Measurements from ENCODE around the gene LMOD2.

LMOD2 gene

DNA sequence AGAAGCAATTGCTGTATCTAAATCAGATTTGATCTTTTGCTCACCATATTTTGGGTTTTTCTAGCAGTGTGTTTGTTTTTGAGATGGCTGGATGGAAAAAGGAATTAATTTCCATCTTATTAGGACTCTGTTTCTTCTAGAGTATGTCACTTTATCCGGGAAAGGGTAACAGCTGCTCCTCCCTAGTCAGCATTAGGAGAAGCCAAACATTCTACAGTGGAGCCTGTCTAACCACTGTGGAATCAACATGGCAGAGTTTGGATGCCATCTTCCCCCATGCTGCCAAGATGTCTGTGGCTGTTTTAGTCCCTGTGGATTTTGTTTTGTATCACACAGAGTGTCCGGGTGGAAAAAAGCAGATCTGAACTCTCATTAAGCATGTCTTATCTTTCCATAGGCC is 16.0 kb upstream of the LMOD2 start:
- DNase-seq (ENCODE audit: low read depth) = no peak

DNA sequence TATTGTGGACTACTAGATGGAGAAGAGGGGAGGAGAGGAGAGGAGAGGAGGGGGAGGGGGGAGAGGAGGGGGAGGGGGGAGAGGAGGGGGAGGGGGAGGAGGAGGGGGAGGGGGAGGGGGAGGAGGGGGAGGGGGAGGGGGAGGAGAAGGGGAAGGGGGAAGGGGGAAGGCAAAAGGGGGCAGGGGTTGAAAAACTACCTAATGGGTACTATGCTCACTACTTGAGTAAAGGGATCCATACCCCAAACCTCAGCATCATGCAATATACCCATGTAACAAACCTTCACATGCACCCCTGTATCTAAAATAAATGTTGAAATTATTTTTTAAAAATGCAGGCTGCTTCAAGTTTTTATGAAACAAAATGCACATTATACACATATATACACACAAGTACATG is 15.1 kb upstream of the LMOD2 start:
- DNase-seq (ENCODE audit: low read depth) = no peak

DNA sequence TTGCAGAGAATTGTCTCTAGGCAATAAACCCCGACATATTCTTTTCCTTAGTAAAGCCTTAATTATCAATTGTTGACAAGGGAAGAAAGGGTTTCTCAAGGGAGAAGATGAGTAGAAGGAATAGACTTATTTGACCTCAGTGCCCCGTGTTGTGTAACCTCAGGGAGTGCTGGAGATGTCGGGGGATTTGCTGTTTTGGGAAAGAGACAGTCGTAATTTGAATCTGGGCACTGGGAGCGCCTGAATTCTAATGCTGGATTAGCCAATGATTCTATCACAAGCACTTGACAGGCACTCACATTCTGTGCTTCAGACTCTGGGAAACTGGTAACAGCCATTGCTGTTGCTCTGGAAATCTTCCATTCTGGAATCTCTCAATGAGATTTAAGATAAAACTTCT is 13.8 kb upstream of the LMOD2 start:
- DNase-seq (ENCODE audit: low read depth) = no peak

DNA sequence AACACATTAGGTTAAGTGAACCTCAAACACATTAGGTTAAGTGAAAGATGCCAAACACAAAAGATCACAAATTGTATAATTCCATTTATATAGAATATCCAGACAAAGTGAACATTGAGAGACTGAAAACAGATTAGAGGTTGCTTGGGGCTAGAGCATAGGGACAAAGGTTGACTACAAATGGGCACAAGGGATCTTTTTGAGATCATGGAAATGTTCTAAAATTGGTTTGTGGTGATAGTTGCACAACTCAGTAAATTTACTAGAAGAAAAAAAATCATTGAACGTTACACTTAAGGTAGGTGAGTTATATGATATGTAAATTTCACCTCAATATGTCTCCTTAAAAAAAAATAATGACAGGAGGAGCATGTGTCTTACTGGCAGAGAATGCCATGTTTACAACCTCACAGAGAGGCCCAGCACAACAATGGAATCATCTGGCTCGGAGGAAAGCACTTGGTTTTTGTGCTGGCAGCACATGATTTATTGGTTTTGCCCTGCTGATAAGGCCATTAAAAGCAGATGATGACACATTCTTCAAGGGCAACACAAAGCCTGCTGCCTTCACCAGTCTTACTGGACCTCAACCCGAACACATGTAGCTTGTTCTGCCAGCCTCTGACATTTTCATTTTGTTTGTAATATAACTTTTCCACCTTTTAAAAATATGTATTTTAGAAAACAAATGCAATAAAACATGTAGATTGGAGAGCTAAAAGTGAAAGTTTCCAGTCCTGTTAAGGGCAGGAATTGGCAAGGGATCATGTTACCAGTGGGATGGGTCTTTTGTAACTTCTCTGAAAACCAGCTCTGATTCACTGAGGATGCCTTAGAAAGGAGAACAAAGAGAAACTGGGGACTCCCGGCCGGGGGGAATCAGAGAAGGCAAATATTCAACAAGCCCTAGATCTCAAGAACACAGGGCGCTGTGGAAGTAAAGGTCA is 11.9 kb upstream of the LMOD2 start:
- DNase-seq (ENCODE audit: low read depth) = no peak

DNA sequence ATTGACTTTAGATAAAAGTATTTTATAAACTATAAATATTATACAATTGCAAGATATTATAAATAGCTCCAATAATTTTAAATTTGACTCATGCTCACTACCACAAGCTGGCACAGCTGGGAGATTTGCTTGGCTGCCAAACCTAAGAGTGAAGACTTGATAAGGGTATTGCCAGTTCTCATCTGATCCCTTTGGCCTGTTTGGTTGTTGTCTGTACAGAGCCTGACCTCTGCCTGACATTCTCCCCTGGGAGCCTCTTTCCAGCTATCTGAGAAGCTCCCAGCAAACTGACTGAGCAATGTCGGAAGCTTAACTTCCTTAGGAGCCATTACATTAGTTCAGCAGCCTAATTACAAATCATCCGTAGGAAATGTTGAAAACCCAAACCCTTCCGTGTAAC is 10.2 kb upstream of the LMOD2 start:
- DNase-seq (ENCODE audit: low read depth) = no peak

DNA sequence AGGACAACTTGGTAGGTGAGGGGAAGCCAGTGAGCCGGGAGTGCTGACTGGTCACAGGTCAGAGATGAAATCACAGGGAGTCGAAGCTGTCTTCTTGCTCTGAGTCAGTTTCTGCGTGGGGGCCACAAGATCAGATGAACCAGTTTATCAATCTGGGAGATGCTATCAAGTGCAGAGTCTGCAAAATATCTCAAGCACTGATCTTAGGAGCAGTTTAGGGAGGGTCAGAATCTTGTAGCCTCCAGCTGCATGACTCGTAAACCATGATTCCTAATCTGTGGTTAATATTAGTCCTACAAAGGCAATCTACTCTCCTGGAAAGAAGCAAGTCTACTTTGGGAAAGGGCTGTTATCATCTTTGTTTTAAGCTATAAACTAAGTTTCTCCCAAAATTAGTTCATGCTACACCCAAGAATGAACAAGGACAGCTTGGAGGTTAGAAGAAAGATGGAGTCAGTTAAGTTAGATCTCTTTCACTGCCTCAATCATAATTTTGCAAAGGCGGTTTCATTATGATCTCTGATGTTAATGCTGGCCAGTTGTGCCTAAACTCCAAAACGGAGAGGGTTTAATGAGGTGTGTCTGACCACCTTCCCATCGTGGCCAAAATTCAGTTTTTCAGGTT is 8.4 kb upstream of the LMOD2 start:
- no peak for DNase-seq (ENCODE audit: low read depth)

DNA sequence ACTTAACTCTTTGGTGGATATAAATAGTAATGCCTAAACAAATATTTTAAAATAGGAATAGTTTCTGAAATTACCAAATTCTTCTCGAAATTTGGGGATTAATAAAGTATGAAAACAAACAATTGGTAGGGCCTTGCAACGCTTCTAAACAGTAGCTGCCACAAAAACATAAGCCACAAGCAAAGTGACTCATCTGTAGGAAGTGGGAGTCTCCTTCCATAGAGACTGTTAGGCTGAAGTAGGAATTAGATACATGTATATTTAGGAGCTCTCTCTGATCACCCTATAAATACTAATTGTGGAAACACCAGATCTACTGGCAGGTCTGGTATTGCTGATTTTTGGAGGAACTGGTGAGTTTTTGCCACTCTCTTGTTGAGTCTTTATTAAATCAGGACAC is 5.7 kb upstream of the LMOD2 start:
- DNase-seq (ENCODE audit: low read depth) = no peak

DNA sequence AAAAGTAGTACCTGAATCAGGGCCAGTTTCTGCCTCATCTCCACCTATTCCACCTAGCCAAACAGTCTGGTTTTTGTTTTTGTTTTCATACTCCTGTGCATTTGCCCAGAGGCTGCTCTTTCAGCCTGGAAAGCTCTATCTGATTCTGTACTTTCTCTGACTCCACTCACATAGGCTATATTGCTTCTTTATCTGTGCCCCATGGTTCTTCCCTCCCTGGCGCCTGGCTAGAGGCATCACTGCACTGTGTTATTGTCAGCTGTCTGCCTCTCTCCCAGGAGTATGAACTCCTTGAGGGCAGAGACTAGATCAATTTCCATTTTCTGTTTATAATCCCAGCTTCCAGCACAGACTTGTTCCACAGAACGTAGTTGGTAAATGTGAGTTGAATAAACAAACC is 5.1 kb upstream of the LMOD2 start:
- DNase-seq (ENCODE audit: low read depth) = no peak

DNA sequence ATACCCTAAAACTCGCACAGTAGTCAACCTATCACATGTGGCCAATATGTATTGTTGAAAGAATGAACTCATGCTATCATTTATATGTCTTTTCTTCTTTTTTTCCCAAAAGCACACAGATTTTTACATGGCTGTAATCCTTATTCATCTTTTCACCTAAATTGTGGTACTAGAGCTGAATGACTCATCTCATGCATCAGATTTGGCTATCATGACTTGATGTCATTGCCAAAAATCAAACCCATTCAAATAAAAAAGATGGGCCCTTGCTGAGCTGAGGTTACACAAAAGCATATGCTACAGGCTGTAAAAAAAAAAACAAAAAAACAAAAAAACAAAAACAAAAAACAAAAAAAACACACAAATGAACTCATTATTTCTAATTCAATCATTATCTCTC is 3.3 kb upstream of the LMOD2 start:
- DNase-seq (ENCODE audit: low read depth) = no peak

DNA sequence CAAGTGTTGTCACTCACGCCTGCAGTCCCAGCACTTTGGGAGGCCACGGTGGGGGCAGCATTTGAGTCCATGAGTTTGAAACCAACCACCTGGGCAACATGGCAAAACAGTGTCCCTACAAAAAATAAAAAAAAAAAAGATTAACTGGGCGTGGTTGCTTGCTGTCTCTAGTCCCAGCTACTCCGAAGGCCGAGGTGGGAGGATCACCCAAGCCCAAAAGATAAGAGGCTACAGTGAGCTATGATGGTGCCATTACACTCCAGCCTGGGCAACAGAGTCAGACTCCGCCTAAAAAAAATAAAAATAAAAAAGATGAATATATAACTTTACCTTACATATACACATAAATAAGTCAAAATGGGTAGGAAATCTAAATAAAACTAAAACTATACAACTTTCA is 2.5 kb upstream of the LMOD2 start:
- no peak for DNase-seq (ENCODE audit: low read depth)

DNA sequence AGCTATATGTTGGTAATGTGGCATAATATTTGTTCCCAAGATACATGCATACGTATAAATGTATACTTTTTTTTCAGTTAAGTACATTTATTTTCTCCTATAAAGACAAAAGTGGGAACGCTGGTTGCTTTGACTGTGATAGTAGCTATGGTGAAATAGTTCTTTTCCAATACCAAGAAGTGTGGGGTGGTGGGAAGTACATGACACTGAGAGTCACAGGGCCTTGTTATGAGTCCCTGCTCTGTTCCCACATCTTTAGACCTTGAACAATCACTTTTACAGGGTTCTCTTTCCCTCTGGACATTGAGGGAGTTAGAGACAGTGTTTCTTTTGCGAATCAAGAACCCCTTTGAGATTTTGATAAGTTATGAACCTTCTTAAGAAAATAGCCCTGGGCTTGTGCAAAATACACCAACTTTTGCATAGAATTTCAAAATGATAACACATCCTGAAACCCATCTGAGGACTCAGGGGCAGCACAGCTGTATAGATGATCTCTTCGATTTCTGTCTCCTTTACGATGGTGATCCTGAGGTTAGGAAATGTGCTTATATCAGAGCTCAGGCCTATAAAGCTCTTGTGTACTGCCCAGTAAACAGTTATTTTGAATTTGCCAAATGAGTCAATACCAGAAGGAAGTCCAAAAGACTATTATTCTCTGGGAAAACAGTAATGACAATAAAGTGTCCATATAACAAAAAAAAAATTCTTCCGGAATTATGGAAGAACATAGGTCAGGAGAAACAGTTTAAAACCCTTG is 1.1 kb downstream of the LMOD2 start:
- DNase-seq (ENCODE audit: low read depth) = no peak

DNA sequence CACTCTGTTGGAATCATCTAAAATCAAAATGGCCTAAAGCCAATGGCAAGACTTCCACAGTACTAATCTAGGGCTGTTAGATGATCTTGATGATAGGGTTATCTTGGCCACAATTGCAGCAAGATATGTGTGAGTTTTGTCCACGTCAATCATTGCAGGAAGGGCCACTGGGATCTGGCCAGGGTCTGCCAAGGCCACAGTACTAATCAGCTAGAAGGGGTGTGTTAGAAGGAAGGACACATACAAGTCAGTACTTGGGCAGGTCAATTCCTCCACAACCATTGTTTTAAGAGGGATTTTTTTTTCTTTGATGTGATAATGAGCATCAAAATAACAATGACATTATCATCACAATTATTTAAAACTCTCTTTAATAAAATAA is 1.6 kb downstream of the LMOD2 start:
- no peak for DNase-seq (ENCODE audit: low read depth)

DNA sequence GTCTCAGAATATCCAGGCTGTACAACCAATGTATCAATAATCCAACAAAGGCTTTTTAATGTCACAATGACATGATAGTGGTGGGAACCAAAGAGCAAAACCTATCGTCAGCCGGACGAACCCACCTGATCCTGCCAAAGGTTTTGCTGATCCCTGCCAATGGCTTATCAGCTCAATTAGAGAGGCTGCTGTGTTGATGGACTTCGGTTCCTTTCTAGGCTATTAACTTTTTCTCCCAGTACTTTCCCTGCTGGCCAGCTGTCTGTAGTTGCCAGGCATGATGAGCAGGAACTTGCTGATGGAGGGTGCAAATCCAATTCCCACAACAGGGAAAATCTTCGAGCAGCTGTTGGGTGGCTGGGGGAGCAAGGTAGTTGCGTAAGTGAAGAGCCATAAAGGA is 2.4 kb downstream of the LMOD2 start:
- no peak for DNase-seq (ENCODE audit: low read depth)

DNA sequence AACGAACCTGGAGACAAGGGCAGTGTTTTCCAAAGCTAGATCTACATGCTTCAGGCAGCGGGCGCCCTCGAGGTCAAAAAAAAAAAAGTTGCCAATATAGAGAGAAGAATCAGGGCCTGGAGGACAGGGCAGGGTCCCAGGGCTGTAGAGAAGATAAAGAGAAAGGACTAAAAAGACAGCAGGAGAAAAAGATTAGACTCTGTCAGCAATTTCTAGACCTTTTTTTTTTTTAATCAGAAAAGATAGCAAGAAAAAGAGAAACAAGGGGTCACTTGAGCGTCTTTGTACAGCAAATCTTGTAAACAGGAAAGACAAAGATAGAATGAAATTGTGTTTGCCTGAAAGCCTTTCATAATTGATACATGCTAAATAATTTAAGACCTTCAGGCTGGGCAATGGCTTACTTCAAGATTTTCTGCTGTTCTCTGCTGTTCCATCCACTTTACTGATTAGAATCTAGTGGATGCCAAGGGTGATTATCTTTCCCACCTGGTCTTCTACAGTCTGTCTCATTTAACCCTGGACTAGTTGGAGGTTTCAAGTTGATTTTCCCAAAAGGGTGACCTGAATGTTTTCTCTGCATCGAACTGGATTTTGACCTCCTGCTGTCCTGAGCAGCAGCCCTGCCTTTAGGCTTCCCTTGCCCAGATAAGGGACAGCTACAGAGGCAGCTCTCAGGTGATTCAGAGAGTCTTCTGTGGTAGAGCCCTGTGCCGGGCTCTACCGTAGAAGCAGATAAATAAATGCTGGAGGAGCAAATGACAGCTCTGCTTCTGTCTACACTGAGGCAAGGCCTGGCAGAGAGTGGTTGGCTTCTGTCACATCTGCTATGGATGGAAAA is 5.1 kb downstream of the LMOD2 start:
- no peak for DNase-seq (ENCODE audit: low read depth)

DNA sequence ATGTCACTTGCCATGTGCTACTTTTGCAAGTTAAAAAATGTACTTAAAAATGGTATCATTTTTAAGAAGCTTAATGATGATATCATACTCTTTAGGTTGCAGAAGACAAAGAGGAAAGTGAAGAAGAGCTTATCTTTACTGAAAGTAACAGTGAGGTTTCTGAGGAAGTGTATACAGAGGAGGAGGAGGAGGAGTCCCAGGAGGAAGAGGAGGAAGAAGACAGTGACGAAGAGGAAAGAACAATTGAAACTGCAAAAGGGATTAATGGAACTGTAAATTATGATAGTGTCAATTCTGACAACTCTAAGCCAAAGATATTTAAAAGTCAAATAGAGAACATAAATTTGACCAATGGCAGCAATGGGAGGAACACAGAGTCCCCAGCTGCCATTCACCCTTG is 6.1 kb downstream of the LMOD2 start:
- no peak for DNase-seq (ENCODE audit: low read depth)

DNA sequence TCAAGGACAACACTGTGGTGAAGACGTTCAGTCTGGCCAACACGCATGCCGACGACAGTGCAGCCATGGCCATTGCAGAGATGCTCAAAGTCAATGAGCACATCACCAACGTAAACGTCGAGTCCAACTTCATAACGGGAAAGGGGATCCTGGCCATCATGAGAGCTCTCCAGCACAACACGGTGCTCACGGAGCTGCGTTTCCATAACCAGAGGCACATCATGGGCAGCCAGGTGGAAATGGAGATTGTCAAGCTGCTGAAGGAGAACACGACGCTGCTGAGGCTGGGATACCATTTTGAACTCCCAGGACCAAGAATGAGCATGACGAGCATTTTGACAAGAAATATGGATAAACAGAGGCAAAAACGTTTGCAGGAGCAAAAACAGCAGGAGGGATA is 6.6 kb downstream of the LMOD2 start:
- DNase-seq (ENCODE audit: low read depth) = no peak

DNA sequence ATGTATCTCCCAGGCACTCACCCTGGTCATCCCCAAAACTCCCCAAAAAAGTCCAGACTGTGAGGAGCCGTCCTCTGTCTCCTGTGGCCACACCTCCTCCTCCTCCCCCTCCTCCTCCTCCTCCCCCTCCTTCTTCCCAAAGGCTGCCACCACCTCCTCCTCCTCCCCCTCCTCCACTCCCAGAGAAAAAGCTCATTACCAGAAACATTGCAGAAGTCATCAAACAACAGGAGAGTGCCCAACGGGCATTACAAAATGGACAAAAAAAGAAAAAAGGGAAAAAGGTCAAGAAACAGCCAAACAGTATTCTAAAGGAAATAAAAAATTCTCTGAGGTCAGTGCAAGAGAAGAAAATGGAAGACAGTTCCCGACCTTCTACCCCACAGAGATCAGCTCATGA is 7.1 kb downstream of the LMOD2 start:
- no peak for DNase-seq (ENCODE audit: low read depth)

DNA sequence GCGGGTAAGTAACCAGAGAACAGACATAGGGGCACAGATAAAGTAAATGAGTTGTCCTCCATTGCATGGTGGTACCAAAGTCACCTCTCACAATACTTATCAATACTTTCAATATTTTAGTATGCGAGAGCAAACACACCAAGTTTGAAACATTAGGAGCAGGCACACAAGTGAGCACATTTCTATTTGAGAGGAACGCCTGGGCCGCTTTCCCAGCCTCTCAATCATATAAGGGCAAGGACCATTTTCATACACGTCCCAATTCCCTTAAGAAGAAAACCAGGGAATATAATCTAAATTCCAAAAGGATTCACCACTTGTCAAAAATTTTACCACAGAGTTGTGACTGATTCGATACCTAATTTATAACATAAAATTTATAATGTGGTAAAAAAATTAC is 7.5 kb downstream of the LMOD2 start:
- DNase-seq (ENCODE audit: low read depth) = no peak

DNA sequence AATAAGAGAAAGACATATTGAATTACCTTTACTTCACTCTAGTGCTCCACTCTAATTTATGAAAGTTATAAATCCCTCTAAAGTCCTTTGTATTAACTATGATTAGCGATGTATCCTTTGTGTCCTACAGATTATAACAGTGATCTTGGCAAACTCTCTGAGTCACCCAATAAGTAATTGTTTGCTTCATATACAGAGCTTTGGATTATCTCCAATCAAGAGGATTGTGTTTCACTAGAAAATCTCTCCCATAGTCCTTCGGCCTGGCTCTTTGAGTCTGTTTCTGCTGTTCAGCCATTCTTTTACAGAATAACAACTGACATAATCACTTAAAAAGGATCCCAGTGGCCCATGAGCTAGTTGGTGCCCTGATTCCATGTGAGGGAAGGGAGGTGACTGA is 9.5 kb downstream of the LMOD2 start:
- DNase-seq (ENCODE audit: low read depth) = no peak

DNA sequence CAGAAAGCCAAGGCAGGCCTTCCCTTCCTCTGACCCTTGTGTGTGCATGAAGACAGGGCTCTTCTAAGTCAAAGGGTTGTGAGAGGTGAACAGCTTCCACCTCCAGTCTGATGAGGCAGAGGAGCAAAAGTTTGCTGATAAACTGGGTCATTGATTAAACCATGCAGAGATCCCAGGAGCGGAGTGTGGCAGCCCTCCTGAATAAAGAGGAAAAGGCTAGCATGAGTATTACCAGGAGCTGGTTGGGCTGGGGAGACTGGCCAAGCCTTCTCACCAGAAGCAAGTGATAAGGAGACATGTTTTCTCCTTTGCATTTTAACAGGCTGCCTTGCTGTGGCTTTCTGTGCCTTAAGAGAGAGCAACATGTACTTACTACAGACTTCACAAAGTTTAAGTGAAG is 10.2 kb downstream of the LMOD2 start:
- DNase-seq (ENCODE audit: low read depth) = no peak

DNA sequence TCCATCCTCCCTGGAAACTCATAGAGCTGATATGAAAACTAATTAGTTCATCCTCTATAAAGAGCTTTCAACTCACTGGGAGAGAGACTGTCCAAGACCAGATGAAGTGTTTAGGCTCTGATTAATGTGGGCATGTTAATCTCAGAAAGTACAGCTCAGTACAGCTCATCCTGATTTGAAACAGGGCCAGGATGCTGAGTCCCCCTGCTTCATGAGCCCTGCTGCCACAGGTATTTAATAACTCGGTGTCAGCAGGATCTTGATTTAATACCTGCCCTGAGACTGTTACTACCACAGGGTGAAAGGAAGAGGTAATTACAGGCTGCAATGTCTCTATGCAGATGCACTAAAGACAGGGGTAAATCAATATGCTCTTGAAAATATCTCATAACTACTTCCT is 10.8 kb downstream of the LMOD2 start:
- DNase-seq (ENCODE audit: low read depth) = no peak

DNA sequence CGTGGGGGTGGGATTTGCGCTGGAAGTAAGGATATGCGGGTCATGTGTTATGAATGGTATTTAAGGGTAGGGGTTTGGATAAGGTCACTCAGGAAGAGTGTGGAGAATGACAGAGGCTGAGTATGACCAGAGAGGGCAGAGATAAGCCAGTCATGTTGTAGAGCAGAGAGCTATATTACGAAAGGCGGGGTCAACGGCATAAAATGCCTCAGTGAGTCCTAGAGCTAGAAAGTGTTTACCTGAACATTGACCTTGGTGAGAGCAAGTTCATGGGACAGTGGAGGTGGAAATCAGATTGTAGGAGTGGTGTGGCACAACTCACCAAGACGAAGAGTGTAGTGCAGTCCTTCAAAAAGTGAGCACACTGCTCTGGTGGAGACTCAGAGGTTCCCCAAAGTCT is 13.8 kb downstream of the LMOD2 start:
- no peak for DNase-seq (ENCODE audit: low read depth)

Measured in stimulated activated CD8-positive, alpha-beta memory T cell treated with anti-CD3 and anti-CD28 coated beads, Interleukin-15, amount 100 ng/mL, for 1 hour (primary cell).